ENCODE results near the gene ITGB3BP.

- TF ChIP-seq CTCF (IDR thresholded peaks at IDR 0.05; ENCODE audit: low read depth, low read length, poor library complexity, severe bottlenecking): no peak
- TF ChIP-seq EZH2phosphoT487 (IDR thresholded peaks at IDR 0.05; ENCODE audit: borderline replicate concordance, low read length): no peak
Measured at GRCh38 chr1:63418101-63418500, 104.9 kb downstream of the ITGB3BP start.

All from DOHH2 (cell line).